H1 (cell line): ENCODE results near the gene UFD1. TPM values are rescaled to one million over a fixed set of nuclear protein-coding genes. Genes with fewer than 3 reads are reported as not detected.
A peak's percentile ranks its signal among the peaks of the same experiment; 100 is the strongest.

Experiments used
- CTCF ChIA-PET: fragments of 300-600 bp; sonication (Branson Sonifier 250); formaldehyde crosslinking; loops from one replicate; lab custom pipeline; 2021; ENCODE audit not compliant: partially characterized antibody; lab: Charles Lee
- POLR2A ChIA-PET: fragments of 300-600 bp; sonication (Branson Sonifier 250); formaldehyde crosslinking; loops from one replicate; lab custom pipeline; 2021; ENCODE audit warnings: inconsistent platforms; ENCODE audit not compliant: partially characterized antibody; lab: Charles Lee
- DNase-seq, 2 experiments: peaks; one replicate each; pipeline versions ENCODE4 v3.0.0 to v3.0.0-alpha.2; 2010 to 2022; ENCODE audit warnings: low spot score in 2 of 2, low read depth in 1 of 2, mixed read lengths in 1 of 2
- FAIRE-seq: peaks from 2 replicates; lab custom pipeline; 2011; peaks lifted over from hg19 to GRCh38; lab: Jason Lieb, UNC
- H2AFZ ChIP-seq: 2 replicates; pipeline ENCODE4 v1.8.1; 2012; ENCODE audit warnings: low read length, inconsistent platforms
- H2AK5ac ChIP-seq: 2 replicates; pipeline ENCODE4 v1.6.1; 2013; ENCODE audit warnings: low read depth, low read length
- H2BK120ac ChIP-seq: replicated peaks from 2 replicates; pipeline ENCODE3; 2013; ENCODE audit warnings: low read depth, low read length, inconsistent platforms
- H2BK12ac ChIP-seq: 2 replicates; pipeline ENCODE4 v1.6.1; 2013; ENCODE audit warnings: low read depth, low read length
- H2BK15ac ChIP-seq: 2 replicates; pipeline ENCODE4 v1.6.1; 2013; ENCODE audit warnings: low read length
- H2BK20ac ChIP-seq: 2 replicates; pipeline ENCODE4 v1.6.1; 2013; ENCODE audit warnings: low read length
- H2BK5ac ChIP-seq: 2 replicates; pipeline ENCODE4 v1.6.1; 2013; ENCODE audit warnings: low read depth, low read length
- H3K14ac ChIP-seq: 2 replicates; pipeline ENCODE4 v1.6.1; 2013; ENCODE audit warnings: inconsistent platforms; ENCODE audit not compliant: insufficient read length
- H3K18ac ChIP-seq: 2 replicates; pipeline ENCODE4 v1.6.1; 2013; ENCODE audit warnings: low read length; ENCODE audit errors: extremely low read depth
- H3K23ac ChIP-seq: 2 replicates; pipeline ENCODE4 v1.6.1; 2013; ENCODE audit warnings: inconsistent platforms; ENCODE audit not compliant: insufficient read length
- H3K23me2 ChIP-seq: 2 replicates; pipeline ENCODE4 v1.6.1; 2013; ENCODE audit warnings: low read depth, low read length
- H3K27ac ChIP-seq: 2 replicates; pipeline ENCODE4 v1.6.1; 2011; ENCODE audit warnings: low read depth, low read length, inconsistent platforms
- H3K27me3 ChIP-seq, 4 experiments: replicated peaks in 1 of 4; 1 replicate in 1 of 4; 2 replicates in 3 of 4; pipeline versions ENCODE4 v1.6.1 to v1.8.1; 2011 to 2013; ENCODE audit warnings: low read length in 3 of 4, mild to moderate bottlenecking in 3 of 4, inconsistent platforms in 2 of 4, mixed read lengths in 2 of 4, moderate library complexity in 1 of 4; ENCODE audit not compliant: control insufficient read depth in 3 of 4, insufficient read depth in 3 of 4; ENCODE audit errors: extremely low read depth in 1 of 4
- H3K36me3 ChIP-seq, 4 experiments: 2 replicates each; pipeline versions ENCODE4 v1.6.1 to v1.8.1; 2011 to 2013; ENCODE audit warnings: mild to moderate bottlenecking in 4 of 4, low read length in 3 of 4, moderate library complexity in 2 of 4, control low read depth in 1 of 4, inconsistent platforms in 1 of 4; ENCODE audit not compliant: insufficient read depth in 4 of 4, control insufficient read depth in 2 of 4
- H3K4ac ChIP-seq: replicated peaks from 2 replicates; pipeline ENCODE3; 2013; ENCODE audit warnings: low read length, low read depth, mixed read lengths, inconsistent platforms; ENCODE audit not compliant: insufficient read length
- H3K4me1 ChIP-seq, 4 experiments: replicated peaks in 1 of 4; 1 replicate in 1 of 4; 2 replicates in 3 of 4; pipeline versions ENCODE4 v1.6.1 to v1.8.1; 2011 to 2013; ENCODE audit warnings: low read length in 3 of 4, inconsistent platforms in 2 of 4, mixed read lengths in 1 of 4; ENCODE audit not compliant: insufficient read depth in 4 of 4, control insufficient read depth in 3 of 4
- H3K4me2 ChIP-seq, 2 experiments: 2 replicates each; pipeline versions ENCODE4 v1.6.1 to v1.8.1; 2011 to 2013; ENCODE audit warnings: low read depth in 2 of 2, low read length in 2 of 2, control low read depth in 1 of 2, inconsistent platforms in 1 of 2, mild to moderate bottlenecking in 1 of 2; ENCODE audit not compliant: insufficient read depth in 1 of 2
- H3K4me3 ChIP-seq, 4 experiments: fragments of 200-600, 300-600 bp in 1 of 4; sonication (generic), shearing (Covaris generic), sonication (Bioruptor Twin) in 1 of 4; 2 replicates each; pipeline versions ENCODE4 v1.5.1 to v1.8.1; 2011 to 2016; ENCODE audit warnings: low read length in 4 of 4, low read depth in 3 of 4, control low read depth in 2 of 4, inconsistent platforms in 2 of 4, mild to moderate bottlenecking in 2 of 4, mixed read lengths in 1 of 4, moderate library complexity in 1 of 4; ENCODE audit not compliant: insufficient read depth in 2 of 4; ENCODE audit errors: extremely low read depth in 1 of 4
- H3K56ac ChIP-seq: replicated peaks from 2 replicates; pipeline ENCODE3; 2013; ENCODE audit warnings: low read depth, mild to moderate bottlenecking, mixed read lengths, low read length, inconsistent platforms; ENCODE audit not compliant: insufficient read length
- H3K79me1 ChIP-seq: 2 replicates; pipeline ENCODE4 v1.6.1; 2013; ENCODE audit warnings: low read depth, low read length, control low read depth
- H3K79me2 ChIP-seq, 2 experiments: 2 replicates each; pipeline versions ENCODE4 v1.6.1 to v1.8.1; 2012 to 2013; ENCODE audit warnings: low read length in 2 of 2, mild to moderate bottlenecking in 2 of 2, inconsistent platforms in 1 of 2; ENCODE audit not compliant: insufficient read depth in 2 of 2, control insufficient read depth in 1 of 2
- H3K9ac ChIP-seq, 4 experiments: replicated peaks in 1 of 4; 1 replicate in 1 of 4; 2 replicates in 3 of 4; pipeline versions ENCODE4 v1.6.1 to v1.8.1; 2011 to 2013; ENCODE audit warnings: low read depth in 3 of 4, low read length in 3 of 4, control low read depth in 2 of 4, mild to moderate bottlenecking in 2 of 4, moderate library complexity in 2 of 4, inconsistent platforms in 1 of 4; ENCODE audit errors: extremely low read depth in 1 of 4
- H3K9me3 ChIP-seq, 2 experiments: 2 replicates each; pipeline versions ENCODE4 v1.6.1 to v1.8.1; 2012 to 2013; ENCODE audit warnings: mild to moderate bottlenecking in 2 of 2, moderate library complexity in 2 of 2, control low read depth in 1 of 2, inconsistent platforms in 1 of 2, low read depth in 1 of 2, low read length in 1 of 2, mixed read lengths in 1 of 2; ENCODE audit not compliant: insufficient read depth in 2 of 2
- H4K20me1 ChIP-seq, 2 experiments: replicated peaks in 1 of 2; 2 replicates each; pipeline versions ENCODE3 to v1.8.1; 2011 to 2013; ENCODE audit warnings: inconsistent platforms in 2 of 2, low read length in 2 of 2, mild to moderate bottlenecking in 1 of 2; ENCODE audit not compliant: insufficient read depth in 2 of 2, control insufficient read depth in 1 of 2
- H4K5ac ChIP-seq: 2 replicates; pipeline ENCODE4 v1.6.1; 2013; ENCODE audit warnings: low read length, low read depth, mixed read lengths, inconsistent platforms; ENCODE audit not compliant: insufficient read length
- H4K8ac ChIP-seq: 2 replicates; pipeline ENCODE4 v1.8.0; 2013; ENCODE audit warnings: mild to moderate bottlenecking, moderate library complexity, low read length, inconsistent platforms; ENCODE audit not compliant: insufficient read depth; ENCODE audit errors: extremely low read depth
- H4K91ac ChIP-seq: replicated peaks from 2 replicates; pipeline ENCODE3; 2013; ENCODE audit warnings: low read length, mixed read lengths, inconsistent platforms; ENCODE audit not compliant: insufficient read length
- CREB1 ChIP-seq: IDR thresholded peaks from 2 replicates; pipeline ENCODE4 v1.6.1; 2012; ENCODE audit warnings: inconsistent platforms
- SAP30 ChIP-seq: fragments of 300-600 bp; sonication (generic); IDR thresholded peaks from 2 replicates; pipeline ENCODE4 v1.7.1; 2012; ENCODE audit warnings: low read length, moderate library complexity, mild to moderate bottlenecking, inconsistent platforms; ENCODE audit not compliant: insufficient read depth, insufficient replicate concordance
- WGBS, 2 experiments: shearing (Covaris generic) in 1 of 2; methylation state at CpG; one replicate each; pipeline versions ENCODE4 v1.1.6 to v1.1.7; 2013 to 2015; ENCODE audit warnings: low lambda C conversion rate in 2 of 2, mixed read lengths in 2 of 2, inconsistent platforms in 1 of 2, low coverage in 1 of 2, missing lambda C conversion rate in 1 of 2; ENCODE audit not compliant: insufficient replicate concordance in 2 of 2, insufficient coverage in 1 of 2, insufficient read length in 1 of 2; ENCODE audit errors: extremely low coverage in 1 of 2, missing lambda C conversion rate in 1 of 2; 5-methylcytosine and 5-hydroxymethylcytosine counted together
- polyA plus RNA-seq, 7 experiments: library from polyadenylated mRNA; depleted of rRNA in 3 of 7; stranded (reverse) in 5 of 7; unstranded in 2 of 7; fragments of >200 nt in 5 of 7; fragments of 200-250 nt in 2 of 7; gene quantifications; 1 replicate in 5 of 7; 2 replicates in 1 of 7; 4 replicates in 1 of 7; pipeline versions ENCODE4 v1.2.1 to v1.2.3, GENCODE V29; 2011 to 2013; ENCODE audit warnings: missing spikeins in 2 of 7, mixed read lengths in 2 of 7
- total RNA-seq: library from RNA; stranded (reverse); fragmentation: NEBNext Ultra II Directional; extraction: Animal tissue kit (Norgen Biotek cat#: 25700); gene quantifications from 2 replicates; pipeline ENCODE4 v1.2.1, GENCODE V29; 2021

Gene UFD1
- total and polyA plus RNA-seq, 2 of the 8 experiments (the other 6 are each of a cell fraction or from before 2014, with no cell fraction given) = 74.6 to 116 TPM

DNA sequence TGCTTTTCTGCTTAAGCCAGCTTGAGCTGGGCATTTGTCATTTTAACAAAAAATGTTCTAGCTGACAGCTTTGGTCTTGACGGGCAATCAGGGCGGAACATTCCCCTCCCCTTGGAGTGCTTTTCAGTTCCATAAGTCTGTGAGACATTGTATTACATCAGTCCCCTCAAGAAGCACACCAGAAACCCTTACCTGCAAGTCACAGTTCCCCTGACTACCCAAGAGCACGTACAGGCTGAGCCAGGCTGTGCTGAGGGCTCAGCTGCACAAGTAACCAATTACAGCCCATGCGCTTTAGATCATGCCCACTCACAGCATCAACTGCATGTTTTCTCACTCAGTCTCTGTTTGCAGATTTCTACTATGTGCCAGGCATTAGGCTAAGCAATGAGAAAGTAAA is 66.5 kb downstream of the UFD1 start:
- 91% methylated on average over 4 of the region's 4 CpGs; no CpG with 5 or more reads in 1 of the 2 experiments for WGBS, 2 experiments
- Histone ChIP-seq H2BK120ac (no peak overlapping the region), H3K23ac (no peak overlapping the region), H3K4ac (no peak overlapping the region), H3K36me3 (peaks cover 5 to 19% (median 13%) of the 10 kb centered on the region in 4 experiments; a peak in 7 of 8 replicates), H3K56ac (no peak overlapping the region), H3K27me3 (no peaks in the 10 kb centered on the region), H2BK5ac (no peak overlapping the region), H3K14ac (no peak overlapping the region), H4K8ac (no peak overlapping the region), H2AK5ac (no peak overlapping the region), H3K27ac (no peak overlapping the region), H2BK12ac (0 out of 2 replicates have a peak overlapping the region, but pooled peaks have one; percentile 52), H3K4me1 (no peaks in the 10 kb centered on the region; a peak in 1 of 7 replicates), H3K79me2 (peaks cover 10 to 67% of the 10 kb centered on the region in 2 experiments), H3K9ac (no peak overlapping the region; a peak in 1 of 7 replicates), H3K4me3 (no peak overlapping the region), H2AFZ (no peak overlapping the region), H4K91ac (no peak overlapping the region), H2BK20ac (no peak overlapping the region), H3K23me2 (no peaks in the 10 kb centered on the region), H3K18ac (0 out of 2 replicates have a peak overlapping the region, but pooled peaks have one; percentile 63), H3K9me3 (no peaks in the 10 kb centered on the region), H4K5ac (no peak overlapping the region), H4K20me1 (peaks cover 13 to 22% of the 10 kb centered on the region in 2 experiments), H3K79me1 (peaks cover 20% of the 10 kb centered on the region), H3K4me2 (no peak overlapping the region), H2BK15ac (no peak overlapping the region)
- FAIRE-seq (no peak), DNase-seq (no peak)
- CTCF ChIA-PET = interaction anchor here (0.5 to 1.2 kb wide), 3 partner anchors 20 to 55 kb away, joined by 3 to 6 read pairs (median 4); no protein-coding TSS in a partner anchor
- TF ChIP-seq SAP30 (no peak), CREB1 (no peak)
- POLR2A ChIA-PET = interaction anchor here (1.3 to 4.8 kb wide), 3 partner anchors 13 to 19 kb away, joined by 3 to 24 read pairs (median 14); partner anchors contain the start of genes HIRA and MRPL40
